Measurements from ENCODE around the gene AASDH.

AASDH gene

GRCh38 chr4:56305390-56305789 is 81.9 kb downstream of the AASDH start:
- no peak overlapping the region for H2AFZ ChIP-seq (ENCODE audit: low read length)
- H3K4me2 ChIP-seq (ENCODE audit: low read depth, low read length), result no peak overlapping the region
- TF ChIP-seq EZH2phosphoT487 (IDR thresholded peaks at IDR 0.05; ENCODE audit: low read length) (no peak), EZH2 (optimal IDR thresholded peaks at IDR 0.05; ENCODE audit: low read depth, low read length) (no peak), CTCF (IDR thresholded peaks at IDR 0.05; ENCODE audit: low read length) (no peak)
- no peaks in the 10 kb centered on the region for H3K36me3 ChIP-seq (replicated peaks; ENCODE audit: insufficient read depth, low read length)
- no peaks in the 10 kb centered on the region for H3F3A ChIP-seq (ENCODE audit: insufficient read depth, low read length)
- H3K9me2 ChIP-seq (replicated peaks; ENCODE audit: insufficient read depth, low read length), result no peaks in the 10 kb centered on the region
- H3K4me1 ChIP-seq (ENCODE audit: low read length), result no peaks in the 10 kb centered on the region
- no peak overlapping the region for H3K27ac ChIP-seq (ENCODE audit: low read length)
- H3K27me3 ChIP-seq (replicated peaks; ENCODE audit: insufficient read depth, low read length), result no peaks in the 10 kb centered on the region
- H4K20me1 ChIP-seq (ENCODE audit: insufficient read depth, low read length), result no peaks in the 10 kb centered on the region
- H3K4me3 ChIP-seq (ENCODE audit: low read length), result no peak overlapping the region
- no peaks in the 10 kb centered on the region for H3K79me2 ChIP-seq (ENCODE audit: low read length)
- H3K9me3 ChIP-seq (replicated peaks; ENCODE audit: insufficient read depth, low read length), result no peaks in the 10 kb centered on the region
- DNase-seq, result no peak
- no peak overlapping the region for H3K9ac ChIP-seq (ENCODE audit: low read length)

- Histone ChIP-seq H3F3A (ENCODE audit: insufficient read depth, low read length) (no peaks in the 10 kb centered on the region), H3K27ac (ENCODE audit: low read length) (no peak overlapping the region), H4K20me1 (ENCODE audit: insufficient read depth, low read length) (no peaks in the 10 kb centered on the region), H3K4me2 (ENCODE audit: low read depth, low read length) (no peak overlapping the region), H3K9me2 (replicated peaks; ENCODE audit: insufficient read depth, low read length) (no peaks in the 10 kb centered on the region), H3K27me3 (replicated peaks; ENCODE audit: insufficient read depth, low read length) (no peaks in the 10 kb centered on the region), H3K4me3 (ENCODE audit: low read length) (no peak overlapping the region), H3K9ac (ENCODE audit: low read length) (no peak overlapping the region), H3K4me1 (ENCODE audit: low read length) (no peaks in the 10 kb centered on the region), H2AFZ (ENCODE audit: low read length) (no peak overlapping the region), H3K9me3 (replicated peaks; ENCODE audit: insufficient read depth, low read length) (no peaks in the 10 kb centered on the region), H3K79me2 (ENCODE audit: low read length) (no peaks in the 10 kb centered on the region), H3K36me3 (replicated peaks; ENCODE audit: insufficient read depth, low read length) (no peaks in the 10 kb centered on the region)
- TF ChIP-seq CTCF (IDR thresholded peaks at IDR 0.05; ENCODE audit: low read length) (no peak), EZH2phosphoT487 (IDR thresholded peaks at IDR 0.05; ENCODE audit: low read length) (no peak), EZH2 (optimal IDR thresholded peaks at IDR 0.05; ENCODE audit: low read depth, low read length) (no peak)
- DNase-seq, result no peak
Observed at GRCh38 chr4:56303921-56304320, 83.4 kb downstream of the AASDH start.

GRCh38 chr4:56302760-56303159 is 84.5 kb downstream of the AASDH start:
- TF ChIP-seq CTCF (IDR thresholded peaks at IDR 0.05; ENCODE audit: low read length) (no peak), EZH2 (optimal IDR thresholded peaks at IDR 0.05; ENCODE audit: low read depth, low read length) (no peak), EZH2phosphoT487 (IDR thresholded peaks at IDR 0.05; ENCODE audit: low read length) (no peak)
- Histone ChIP-seq H3K4me1 (ENCODE audit: low read length) (no peaks in the 10 kb centered on the region), H3K9me2 (replicated peaks; ENCODE audit: insufficient read depth, low read length) (no peaks in the 10 kb centered on the region), H3K4me3 (ENCODE audit: low read length) (no peak overlapping the region), H3F3A (ENCODE audit: insufficient read depth, low read length) (no peaks in the 10 kb centered on the region), H3K9me3 (replicated peaks; ENCODE audit: insufficient read depth, low read length) (no peaks in the 10 kb centered on the region), H4K20me1 (ENCODE audit: insufficient read depth, low read length) (no peaks in the 10 kb centered on the region), H3K27ac (ENCODE audit: low read length) (no peak overlapping the region), H3K9ac (ENCODE audit: low read length) (no peak overlapping the region), H3K27me3 (replicated peaks; ENCODE audit: insufficient read depth, low read length) (no peaks in the 10 kb centered on the region), H2AFZ (ENCODE audit: low read length) (no peak overlapping the region), H3K36me3 (replicated peaks; ENCODE audit: insufficient read depth, low read length) (no peaks in the 10 kb centered on the region), H3K79me2 (ENCODE audit: low read length) (no peaks in the 10 kb centered on the region), H3K4me2 (ENCODE audit: low read depth, low read length) (no peak overlapping the region)
- DNase-seq, result no peak

All from MM.1S (cell line).